Lower leg skin (tissue), 3 donors: ENCODE data around the gene COMP.

Experiments used
- POLR2A ChIP-seq, 2 donors: fragments of 450-650 bp; IDR thresholded peaks; one replicate each; pipeline ENCODE4 v1.6.1; 2016 to 2017; ENCODE audit warnings: antibody characterized with exemption in 2 of 2, mild to moderate bottlenecking in 1 of 2, moderate library complexity in 1 of 2
- TF ChIP-seq, protein P1 (sequence below), 3 donors: fragments of 450-650 bp; IDR thresholded peaks; one replicate each; pipeline ENCODE4 v1.5.1; 2016; ENCODE audit warnings: antibody characterized with exemption in 3 of 3, mild to moderate bottlenecking in 3 of 3, moderate library complexity in 2 of 3

DNA sequence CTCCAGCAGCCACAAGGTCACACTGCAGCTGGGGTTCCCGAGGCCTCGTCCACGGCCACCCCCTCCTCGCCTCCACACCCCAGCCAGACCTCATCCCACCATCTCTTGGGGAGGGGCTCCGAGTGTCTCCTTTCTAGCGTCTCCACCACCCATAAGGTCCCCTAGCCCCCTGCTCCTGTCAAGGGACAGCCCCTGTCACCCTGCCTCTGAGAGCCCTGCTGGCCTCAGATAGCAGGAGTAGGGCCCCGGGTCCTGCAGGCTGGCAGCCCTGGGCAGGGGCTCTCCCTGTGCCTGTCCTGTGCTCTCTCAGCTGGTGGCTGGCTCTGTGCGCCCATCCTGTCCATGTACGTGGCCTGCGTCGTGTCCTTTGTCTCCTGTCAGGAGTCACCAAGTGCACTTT lies 17.0 kb downstream of the COMP start:
- TF ChIP-seq, protein P1, sequence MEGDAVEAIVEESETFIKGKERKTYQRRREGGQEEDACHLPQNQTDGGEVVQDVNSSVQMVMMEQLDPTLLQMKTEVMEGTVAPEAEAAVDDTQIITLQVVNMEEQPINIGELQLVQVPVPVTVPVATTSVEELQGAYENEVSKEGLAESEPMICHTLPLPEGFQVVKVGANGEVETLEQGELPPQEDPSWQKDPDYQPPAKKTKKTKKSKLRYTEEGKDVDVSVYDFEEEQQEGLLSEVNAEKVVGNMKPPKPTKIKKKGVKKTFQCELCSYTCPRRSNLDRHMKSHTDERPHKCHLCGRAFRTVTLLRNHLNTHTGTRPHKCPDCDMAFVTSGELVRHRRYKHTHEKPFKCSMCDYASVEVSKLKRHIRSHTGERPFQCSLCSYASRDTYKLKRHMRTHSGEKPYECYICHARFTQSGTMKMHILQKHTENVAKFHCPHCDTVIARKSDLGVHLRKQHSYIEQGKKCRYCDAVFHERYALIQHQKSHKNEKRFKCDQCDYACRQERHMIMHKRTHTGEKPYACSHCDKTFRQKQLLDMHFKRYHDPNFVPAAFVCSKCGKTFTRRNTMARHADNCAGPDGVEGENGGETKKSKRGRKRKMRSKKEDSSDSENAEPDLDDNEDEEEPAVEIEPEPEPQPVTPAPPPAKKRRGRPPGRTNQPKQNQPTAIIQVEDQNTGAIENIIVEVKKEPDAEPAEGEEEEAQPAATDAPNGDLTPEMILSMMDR (IDR thresholded peaks at IDR 0.05), result no peak
- TF ChIP-seq POLR2A (IDR thresholded peaks at IDR 0.05), result no peak
